ENCODE data around the gene CALU.

CALU gene

DNA sequence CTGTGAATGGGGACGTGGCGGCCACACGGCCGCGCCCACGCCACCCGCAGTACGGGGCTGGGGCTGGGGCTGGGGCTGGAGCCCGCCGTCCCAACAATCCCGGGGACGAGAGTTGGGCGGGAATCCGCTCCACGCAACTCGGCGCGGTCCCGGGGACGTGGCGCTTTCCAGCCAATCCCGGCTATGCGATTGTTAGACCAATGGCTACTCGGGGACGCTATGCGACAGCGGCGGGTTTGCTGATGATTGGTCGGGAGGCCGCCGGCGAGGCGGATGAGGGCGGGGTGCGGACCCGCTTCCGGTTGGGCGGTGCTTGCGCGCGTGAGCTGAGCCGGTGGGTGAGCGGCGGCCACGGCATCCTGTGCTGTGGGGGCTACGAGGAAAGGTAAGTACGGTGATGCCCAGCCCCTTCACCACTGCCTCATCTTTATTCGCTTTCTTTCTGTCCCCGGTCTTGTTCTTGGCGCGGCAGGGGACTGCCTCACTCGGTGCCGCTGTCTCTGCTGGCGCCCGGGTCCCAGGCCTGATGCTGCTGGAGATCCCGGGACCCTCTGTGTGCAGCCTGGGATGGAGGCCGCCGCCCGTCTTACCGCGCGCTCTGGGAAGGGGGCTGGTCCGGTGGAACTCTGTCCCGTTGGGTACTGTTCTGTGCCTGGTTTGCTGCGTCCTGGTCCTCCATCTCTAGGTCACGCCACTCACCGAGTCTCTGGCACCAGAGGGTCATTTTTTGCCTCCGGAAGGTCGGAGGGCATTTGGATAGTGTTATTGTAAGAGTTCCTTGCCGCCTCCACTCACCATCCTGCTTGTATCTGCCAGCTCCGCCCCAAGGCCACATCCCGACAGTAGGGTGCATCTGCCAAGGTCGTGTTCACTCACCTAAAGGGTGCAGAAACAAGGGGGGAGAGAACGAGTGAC lies at the start of gene CALU:
Gene CALU (plus strand): TSS at position 312 of the 915 bp plus-strand sequence. CDS start 9,225 bp downstream, outside the sequence.
- peak; percentile 89 to 92 for DNase-seq

DNA sequence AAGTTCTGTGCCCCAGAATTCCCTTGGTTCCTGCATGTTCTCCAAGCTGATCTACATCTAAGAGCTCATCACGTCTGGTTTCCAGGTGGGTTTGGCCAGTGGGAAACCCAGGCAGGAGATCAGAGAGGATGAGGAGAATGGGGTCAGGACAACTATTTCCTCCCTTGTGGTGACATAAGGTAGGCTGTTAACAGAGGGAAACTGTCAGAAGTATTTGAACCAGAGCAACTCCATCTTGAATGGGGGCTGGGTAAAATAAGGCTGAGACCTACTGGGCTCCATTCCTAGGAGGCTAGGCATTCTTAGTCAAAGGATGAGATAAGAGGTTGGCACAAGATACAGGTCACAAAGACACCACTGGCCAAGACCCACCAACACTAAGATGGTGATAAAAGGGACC lies 47.9 kb upstream of the CALU start:
- DNase-seq = no peak

DNA sequence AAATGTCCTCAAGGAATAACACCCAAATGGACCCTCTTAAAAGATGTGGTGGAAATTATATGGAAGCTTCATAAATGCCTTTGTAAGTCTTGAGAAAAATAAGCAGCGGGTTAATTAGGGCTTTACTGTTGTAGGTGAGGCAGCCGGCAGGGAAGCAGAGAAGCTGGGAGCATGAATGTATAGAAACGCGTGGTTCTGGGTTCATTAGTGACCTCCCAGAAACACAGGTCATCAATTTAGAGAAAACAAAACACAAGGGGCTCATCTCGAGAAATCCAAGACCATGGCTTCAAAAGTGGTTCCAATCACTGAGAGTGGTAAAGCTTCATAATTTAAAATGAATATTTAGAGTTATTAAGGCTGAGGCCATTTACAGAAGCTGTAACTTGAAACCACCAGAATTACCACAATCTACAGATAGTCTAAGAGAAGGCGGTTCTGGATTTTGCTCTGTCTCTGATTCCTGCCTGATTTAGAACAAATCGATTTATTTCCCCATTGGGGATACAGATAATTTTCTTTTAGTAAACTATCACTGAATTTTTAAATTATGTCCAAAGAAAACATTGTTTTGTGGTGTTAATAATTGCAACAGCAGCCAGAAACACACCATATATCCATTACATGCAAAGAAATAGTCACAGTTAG lies 46.4 kb upstream of the CALU start:
- DNase-seq = no peak

GRCh38 chr7:128693373-128694015 lies 45.7 kb upstream of the CALU start:
- DNase-seq = no peak

DNA sequence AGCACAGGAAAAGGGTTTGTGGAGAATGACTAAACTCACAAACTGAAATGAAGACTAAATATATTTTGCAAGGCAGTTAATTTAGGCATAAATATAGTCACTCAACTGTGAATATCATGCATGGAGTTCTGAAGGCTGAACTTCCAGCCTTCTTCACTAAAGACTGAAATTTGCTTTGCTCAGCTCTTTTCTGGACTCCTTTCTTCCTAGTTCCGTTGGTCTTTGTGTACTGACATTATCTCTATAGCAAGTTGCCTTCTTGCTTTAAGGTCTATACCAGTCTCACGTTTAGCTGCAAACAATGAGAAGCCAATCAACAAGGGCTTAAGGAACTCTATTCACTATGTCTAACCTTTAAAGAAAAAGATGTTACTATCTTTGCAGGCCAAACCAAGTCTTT lies 44.4 kb upstream of the CALU start:
- DNase-seq = no peak

DNA sequence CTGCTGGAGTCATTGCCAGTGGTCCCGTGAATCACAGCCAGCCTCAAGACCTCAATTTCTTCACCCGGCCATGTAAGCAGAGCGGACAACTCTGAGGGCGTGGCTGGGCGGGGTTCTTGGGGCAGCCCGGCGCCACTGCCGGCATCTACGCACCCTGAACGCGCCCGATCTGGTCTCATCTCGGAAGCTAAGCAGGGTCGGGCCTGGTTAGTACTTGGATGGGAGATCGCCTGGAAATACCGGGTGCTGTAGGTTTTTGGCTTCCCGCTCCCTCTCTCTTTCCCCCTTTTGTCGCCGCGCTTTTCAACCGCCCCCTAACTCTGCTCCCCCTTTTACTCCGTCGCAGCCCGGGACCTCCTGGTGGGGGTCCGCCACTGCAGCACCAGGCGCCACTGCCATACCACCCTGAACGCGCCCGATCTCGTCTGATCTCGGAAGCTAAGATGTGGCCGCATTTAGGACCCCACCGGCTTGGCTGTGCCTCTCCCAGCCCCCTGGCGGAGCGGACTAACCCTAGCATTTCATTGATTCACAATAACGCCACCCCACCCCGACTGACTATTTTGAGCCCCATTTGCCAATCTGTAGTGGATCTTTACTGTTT lies 41.8 kb upstream of the CALU start:
- DNase-seq = no peak

- no peak for DNase-seq
Observed at GRCh38 chr7:128699196-128699712, 39.9 kb upstream of the CALU start.

- no peak for DNase-seq
Observed at GRCh38 chr7:128699895-128700294, 39.3 kb upstream of the CALU start.

- no peak for DNase-seq
Observed at GRCh38 chr7:128701062-128701785, 37.9 kb upstream of the CALU start.

DNA sequence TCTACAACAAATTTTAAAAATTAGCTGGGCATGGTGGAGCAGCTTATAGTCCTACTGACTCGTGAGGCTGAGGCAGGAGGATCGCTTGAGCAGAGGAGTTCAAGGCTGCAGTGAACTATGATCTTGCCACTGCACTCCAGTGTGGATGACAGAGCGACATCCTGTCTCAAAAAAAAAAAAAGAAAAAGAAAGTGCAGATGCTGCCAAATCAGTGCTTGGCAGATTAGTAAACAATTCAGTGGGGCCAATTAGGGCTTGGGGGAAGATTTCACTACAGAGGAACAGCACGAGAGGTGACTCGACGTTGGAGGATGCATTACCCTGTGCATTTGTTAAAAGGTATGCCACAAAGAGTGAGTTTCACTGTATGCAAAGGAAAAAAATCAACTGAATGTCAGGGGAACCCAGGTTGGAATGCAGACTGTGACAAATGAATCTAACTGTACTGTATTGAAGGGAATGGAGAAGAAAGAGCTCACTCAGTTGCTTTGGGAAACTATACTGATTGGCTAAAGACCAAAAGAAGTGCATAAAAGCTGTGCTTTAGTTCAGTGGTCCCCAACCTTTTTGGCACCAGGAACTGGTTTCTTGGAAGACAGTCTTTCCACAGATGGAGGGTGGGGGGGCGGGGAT lies 35.4 kb upstream of the CALU start:
- DNase-seq = peak in 1 of 2 experiments; percentile 5

DNA sequence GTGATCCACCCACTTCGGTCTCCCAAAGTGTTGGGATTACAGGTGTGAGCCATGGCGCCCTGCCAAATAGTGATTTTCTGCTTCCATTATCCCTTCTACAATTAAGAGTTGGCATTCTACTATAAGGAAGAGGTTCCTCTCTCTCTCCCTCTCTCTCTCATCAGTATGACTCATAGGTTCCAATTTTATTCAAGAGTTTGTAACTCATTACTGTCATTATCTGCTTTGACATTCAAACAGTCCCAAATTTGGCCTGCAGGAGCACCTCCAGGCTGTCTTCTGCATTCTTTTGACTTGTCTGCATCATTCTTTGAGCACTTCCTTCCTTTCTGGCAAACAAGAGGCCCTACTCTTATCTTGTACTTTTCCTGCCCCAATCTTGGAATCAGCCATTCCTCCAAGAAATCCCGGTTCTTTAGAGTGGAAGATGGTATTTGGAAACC lies 33.2 kb upstream of the CALU start:
- DNase-seq = peak in 1 of 2 experiments; percentile 9

DNA sequence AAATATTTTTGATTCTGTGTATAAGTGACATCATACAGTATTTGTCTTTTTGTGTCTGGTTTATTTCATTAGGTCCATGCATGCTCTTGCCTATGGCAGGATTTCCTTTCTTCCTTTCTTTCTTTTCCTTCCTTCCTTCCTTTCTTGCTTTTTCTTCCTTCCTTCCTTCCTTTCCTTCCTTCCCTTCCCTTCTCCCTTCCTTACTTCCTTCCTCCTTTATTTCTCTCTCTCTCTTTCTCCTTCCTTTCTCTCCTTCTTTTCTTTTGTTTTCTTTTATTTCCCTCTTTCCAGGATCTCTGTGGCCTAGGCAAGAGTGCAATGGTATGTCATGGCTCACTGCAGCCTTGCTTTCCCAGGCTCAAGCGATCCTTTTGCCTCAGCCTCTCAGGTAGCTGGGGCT lies 31.4 kb upstream of the CALU start:
- DNase-seq = no peak

- DNase-seq = no peak
Observed at GRCh38 chr7:128708235-128708634, 30.9 kb upstream of the CALU start.

DNA sequence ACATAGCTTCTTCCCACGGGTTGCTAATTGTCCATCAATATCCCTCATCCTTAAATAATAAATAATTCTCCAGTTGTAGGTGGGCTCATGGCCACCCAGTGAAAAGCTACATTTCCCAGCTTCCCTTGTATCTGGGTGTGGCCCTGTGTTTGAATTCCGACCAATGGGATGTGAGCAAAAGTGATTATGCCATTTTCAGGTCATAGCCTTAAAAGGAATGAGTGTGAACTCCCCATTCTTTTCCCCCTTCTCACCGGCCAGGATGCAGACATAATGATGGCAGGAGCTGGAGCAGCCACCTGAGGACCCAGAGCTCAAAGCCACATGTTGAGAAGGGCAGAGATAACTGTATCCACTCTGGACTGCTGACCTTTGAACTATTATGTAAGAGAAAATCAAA lies 30.3 kb upstream of the CALU start:
- DNase-seq = no peak

GRCh38 chr7:128710481-128710880 lies 28.7 kb upstream of the CALU start:
- no peak for DNase-seq

DNA sequence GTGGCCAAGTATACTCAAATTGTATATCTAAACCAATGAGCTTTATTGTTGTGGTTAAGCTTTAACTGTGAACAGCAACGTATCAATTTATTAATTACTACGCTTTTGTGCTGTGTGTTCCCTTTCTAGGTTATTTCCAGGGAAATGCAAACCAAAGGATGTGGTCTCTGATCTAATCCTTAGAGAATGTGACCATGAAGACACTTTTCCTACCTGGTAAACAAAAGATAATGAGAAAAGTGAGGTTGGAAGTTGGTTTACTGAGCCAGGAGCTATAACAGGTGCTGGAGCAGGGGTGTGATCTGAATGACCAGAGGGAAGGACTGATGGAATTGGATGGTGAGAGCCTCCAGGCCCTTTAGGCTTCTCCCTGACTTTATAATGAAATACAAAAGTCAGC lies 25.4 kb upstream of the CALU start:
- DNase-seq = no peak

- no peak for DNase-seq
Observed at GRCh38 chr7:128714701-128715495, 24.3 kb upstream of the CALU start.

DNA sequence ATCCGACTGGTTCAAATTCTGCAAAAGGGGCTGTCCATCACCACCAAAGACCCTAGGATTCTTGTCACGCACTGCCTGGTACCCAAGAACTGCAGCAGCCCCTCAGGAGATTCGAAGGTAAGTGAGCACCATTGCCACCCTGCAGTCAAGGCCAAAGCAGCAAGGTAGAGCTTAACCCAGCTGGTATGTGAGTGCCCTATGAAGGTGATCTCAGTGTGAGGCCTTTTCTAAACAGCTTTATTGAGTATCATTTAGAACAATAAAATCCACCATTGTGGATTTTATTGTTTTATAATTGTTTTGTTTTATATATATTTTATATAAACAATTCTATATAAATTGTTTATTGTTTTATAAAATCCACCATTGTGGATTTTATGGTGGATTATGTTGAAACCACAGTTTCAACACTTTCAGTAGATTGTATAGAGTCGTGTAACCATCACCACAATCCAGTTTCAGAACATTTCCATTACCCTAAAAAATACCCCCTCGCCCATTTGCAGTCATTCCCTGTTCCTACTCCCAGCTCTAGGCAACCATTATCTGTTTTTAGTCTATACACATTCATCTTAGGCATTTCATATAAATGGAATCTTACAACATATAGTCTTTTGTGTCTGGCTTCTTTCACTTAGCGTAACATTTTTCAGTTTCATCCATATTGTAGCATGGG lies 20.1 kb upstream of the CALU start:
- DNase-seq = no peak

DNA sequence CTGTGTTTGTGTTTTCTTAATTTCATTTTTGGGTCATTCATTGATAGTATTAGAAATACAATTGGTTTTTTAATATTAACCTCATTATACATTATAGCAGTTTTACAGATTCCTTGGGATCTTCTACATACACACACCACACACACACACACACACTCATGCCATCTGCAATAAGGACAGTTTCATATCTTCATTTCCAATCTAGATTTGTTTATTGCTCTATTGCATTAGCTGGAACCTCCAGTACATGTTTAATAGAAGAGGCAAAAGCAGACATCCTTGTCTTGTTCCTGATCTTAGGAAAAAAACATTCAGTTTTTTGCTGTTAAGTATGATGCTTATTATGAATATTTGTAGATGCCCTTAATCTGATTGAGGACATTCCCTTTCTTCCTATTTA lies 17.8 kb upstream of the CALU start:
- DNase-seq = no peak

GRCh38 chr7:128724743-128725142 lies 14.4 kb upstream of the CALU start:
- DNase-seq = no peak

All from SW 1271 (cell line).